Measurements from ENCODE around the gene MOBP.
A peak's percentile ranks its signal among the peaks of the same experiment; 100 is the strongest.
"Not testable (repeated sequence)": the region's sequence is repeated elsewhere in the genome, so short reads cannot be mapped to it uniquely, and the experiment has no call there.

MOBP gene

DNA sequence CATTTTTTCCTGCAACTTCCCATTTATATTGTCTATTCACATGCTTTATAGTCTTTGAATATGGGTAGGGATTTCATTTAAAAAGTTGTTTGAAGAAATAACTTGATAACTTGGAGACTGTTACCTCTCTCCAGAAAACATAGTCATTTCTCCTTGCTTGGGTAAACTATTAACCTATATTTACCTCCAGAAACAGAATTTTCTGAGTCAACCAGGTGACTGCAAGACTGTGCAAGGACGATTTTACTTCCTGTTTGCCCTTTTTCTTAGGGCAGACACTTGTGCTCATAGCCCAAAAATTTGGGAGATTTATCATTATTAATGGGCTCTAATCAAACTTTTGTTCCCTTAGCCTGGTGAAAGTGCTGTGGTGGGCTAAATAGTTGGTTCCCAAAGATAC is 14.3 kb upstream of the MOBP start:
- DNase-seq (ENCODE audit: low read depth), result no peak

DNA sequence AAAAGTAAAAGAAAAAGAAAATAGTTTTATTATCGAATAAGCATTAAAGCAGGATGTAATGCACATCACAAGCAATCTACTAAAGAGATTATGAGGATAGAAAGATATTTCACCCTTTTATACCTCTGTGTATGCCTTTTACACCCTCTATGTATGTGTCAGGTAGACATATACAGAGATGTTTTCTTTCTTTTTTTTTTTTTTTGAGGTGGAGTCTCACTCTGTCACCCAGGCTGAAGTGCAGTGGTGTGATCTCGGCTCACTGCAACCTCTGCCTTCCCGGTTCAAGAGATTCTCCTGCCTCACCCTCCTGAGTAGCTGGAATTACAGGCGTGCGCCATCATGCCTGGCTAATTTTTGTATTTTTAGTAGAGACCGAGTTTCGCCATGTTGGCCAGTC is 13.6 kb upstream of the MOBP start:
- not testable (repeated sequence) for DNase-seq (ENCODE audit: low read depth)

GRCh38 chr3:39454591-39455217 is 12.8 kb upstream of the MOBP start:
- no peak for DNase-seq (ENCODE audit: low read depth)

GRCh38 chr3:39456159-39456558 is 11.3 kb upstream of the MOBP start:
- no peak for DNase-seq (ENCODE audit: low read depth)

DNA sequence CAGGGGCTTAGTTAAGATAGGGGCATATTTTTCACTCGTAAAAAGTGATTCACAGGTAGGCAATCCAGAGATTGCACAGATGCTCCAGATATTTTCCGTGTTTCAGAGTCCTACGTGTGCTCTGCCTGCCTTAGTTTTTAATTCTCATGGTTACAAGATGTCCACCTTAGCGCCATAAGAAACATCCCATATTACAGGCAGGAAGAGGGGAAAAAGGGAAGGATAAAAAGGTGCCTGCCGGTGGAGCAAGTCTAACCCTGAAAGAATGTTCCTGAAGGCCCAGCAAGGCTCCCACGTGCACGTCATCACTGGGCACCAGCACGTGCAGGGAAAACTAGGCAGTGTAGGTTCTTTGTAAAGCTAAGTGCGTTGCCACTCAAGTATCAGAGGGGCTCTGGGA is 10.1 kb upstream of the MOBP start:
- DNase-seq (ENCODE audit: low read depth), result no peak

DNA sequence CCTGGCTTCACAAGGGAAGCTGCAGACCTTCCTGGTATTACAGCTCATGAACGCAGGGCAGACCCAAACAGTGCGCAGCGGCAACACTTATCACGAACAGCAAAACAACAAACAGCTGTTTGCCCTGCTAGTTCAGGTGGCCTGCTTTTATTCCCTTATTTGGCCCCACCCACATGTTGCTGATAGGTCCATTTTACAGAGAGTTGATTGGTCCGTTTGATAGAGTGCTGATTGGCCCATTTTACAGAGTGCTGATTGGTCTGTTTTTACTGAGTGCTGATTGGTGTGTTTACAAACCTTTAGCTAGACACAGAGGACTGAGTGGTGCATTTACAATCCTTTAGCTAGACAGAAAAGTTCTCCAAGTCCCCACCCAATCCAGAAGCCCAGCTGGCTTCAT is 8.9 kb upstream of the MOBP start:
- not testable (repeated sequence) for DNase-seq (ENCODE audit: low read depth)

- DNase-seq (ENCODE audit: low read depth), result no peak
Observed at GRCh38 chr3:39460677-39461076, 6.8 kb upstream of the MOBP start.

- DNase-seq (ENCODE audit: low read depth), result no peak
Observed at GRCh38 chr3:39463269-39463668, 4.2 kb upstream of the MOBP start.

GRCh38 chr3:39466988-39467387 is 492 bp upstream of the MOBP start:
- DNase-seq (ENCODE audit: low read depth), result no peak

DNA sequence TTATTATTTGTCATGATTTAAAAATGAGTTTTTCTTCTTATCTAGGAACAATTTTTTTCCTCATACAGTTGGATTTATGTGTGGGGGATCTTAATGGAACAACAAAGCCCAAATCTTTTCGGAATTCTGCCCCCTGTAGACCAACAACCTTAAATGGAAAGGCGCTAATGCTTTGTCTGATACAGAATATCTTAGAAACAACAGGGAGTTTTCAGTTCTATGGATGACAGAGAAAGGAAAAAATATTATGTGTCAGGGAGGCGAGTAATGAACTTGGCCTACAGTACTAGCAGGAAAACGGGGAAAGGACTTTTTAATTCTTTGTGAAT is 592 bp downstream of the MOBP start:
- no peak for DNase-seq (ENCODE audit: low read depth)

GRCh38 chr3:39469258-39469657 is 1.8 kb downstream of the MOBP start:
- DNase-seq (ENCODE audit: low read depth), result no peak

- no peak for DNase-seq (ENCODE audit: low read depth)
Observed at GRCh38 chr3:39469945-39470344, 2.5 kb downstream of the MOBP start.

DNA sequence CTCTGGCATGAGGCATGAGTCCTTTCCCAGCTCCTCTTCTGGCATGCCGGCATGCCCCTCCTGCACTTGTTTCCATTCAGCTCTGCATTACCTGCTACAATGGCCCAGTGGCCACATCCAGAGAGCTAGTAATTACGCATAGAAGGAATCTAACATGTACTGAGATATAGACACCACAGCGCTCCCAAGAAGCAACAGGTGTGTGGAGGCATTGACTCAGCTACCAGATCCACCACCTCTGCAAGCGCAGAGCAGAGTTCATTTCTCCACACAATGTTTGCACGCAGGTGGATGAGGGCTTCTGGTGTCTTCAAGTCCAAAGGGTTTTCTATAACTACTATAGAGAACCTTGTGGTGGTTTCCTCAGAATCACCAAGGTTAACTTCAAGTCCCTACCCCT is 4.2 kb downstream of the MOBP start:
- DNase-seq (ENCODE audit: low read depth), result no peak

DNA sequence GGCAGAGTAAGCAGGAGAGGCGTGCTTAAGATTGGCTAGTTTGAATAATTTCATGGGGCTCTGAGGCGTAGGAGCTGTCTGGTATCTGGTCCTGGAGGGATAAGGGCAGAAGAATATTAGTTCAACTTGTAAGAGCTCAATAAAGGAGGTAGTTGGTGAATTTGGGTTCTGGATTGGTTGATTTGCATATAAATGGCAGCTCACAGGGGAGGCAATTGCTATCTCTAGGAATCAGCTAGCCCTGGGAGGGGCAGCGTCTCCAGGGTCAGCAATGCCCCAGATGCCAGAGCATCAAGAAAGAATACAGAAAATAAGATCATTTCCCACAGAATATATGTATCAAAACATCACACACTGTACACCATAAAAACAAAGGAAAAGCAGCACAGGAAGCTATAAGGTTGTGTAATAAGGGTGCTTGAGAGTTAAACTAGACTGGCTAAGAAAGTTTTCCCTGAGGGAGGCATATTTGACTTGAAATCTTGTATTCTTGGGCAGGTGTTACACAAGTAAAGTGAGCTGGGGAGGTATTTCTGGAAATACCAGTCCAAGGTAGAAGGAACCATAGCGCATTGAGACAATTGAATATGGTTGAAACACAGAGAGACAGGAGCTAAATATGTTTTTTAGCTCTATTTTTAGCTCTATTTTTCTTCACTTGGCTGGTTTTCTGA is 6.1 kb downstream of the MOBP start:
- no peak for DNase-seq (ENCODE audit: low read depth)

DNA sequence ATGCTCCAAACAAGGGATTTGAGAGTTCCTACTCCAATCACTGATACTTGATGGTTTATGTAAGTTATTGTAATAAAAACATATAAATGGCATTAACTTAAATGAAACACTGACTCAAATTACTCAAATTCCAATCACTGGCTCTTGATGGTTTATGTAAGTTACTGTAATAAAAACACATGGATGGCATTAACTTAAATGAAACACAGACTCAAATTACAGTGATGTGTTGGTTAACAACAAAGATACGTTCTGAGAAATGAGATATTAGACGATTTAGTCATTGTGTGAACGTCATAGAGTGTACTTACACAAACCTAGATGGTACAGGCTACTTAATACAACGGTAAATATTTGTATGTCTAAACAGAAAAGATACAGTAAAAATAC is 6.6 kb downstream of the MOBP start:
- DNase-seq (ENCODE audit: low read depth), result peak; percentile 3

DNA sequence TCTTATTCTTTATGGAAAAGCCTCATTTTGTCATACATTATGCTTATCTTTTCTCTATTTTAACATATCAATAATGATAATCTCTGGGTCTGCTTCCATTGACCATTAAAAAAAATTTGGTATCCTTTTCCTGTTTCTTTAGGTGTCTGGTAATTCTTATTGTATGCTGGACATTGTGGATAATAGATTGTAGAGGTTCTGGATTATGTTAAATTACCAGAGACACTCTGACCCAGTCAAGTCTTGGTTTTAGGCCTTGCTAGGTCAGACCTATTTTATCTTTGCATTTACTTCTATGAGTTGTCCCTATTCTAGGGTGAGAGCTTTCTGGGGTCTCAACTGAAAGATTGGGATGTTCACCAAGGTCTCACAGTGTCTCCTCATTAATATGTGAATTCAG is 9.3 kb downstream of the MOBP start:
- no peak for DNase-seq (ENCODE audit: low read depth)

- no peak for DNase-seq (ENCODE audit: low read depth)
Observed at GRCh38 chr3:39478226-39478625, 10.7 kb downstream of the MOBP start.

- DNase-seq (ENCODE audit: low read depth), result no peak
Observed at GRCh38 chr3:39479701-39480414, 12.4 kb downstream of the MOBP start.

DNA sequence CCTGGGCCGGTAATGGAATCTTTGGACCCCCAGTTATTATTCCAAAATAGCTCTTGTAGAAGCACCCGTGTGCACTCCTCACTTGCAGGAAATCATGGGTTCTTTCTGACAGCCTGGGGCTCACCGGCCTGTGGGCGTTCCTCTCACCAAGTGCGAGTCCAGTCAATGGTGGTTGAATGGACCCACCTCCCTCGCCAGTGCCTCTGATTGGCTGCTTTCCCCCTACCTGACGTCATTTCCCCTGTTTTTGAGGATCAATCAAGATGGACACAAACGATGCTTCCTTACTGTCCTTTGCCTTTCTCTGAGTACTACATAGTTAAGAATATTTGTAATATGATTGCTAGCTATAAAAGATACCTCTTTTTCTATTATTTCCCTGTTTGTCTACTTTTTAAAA is 18.1 kb downstream of the MOBP start:
- no peak for DNase-seq (ENCODE audit: low read depth)

- no peak for DNase-seq (ENCODE audit: low read depth)
Observed at GRCh38 chr3:39491014-39491413, 23.5 kb downstream of the MOBP start.

DNA sequence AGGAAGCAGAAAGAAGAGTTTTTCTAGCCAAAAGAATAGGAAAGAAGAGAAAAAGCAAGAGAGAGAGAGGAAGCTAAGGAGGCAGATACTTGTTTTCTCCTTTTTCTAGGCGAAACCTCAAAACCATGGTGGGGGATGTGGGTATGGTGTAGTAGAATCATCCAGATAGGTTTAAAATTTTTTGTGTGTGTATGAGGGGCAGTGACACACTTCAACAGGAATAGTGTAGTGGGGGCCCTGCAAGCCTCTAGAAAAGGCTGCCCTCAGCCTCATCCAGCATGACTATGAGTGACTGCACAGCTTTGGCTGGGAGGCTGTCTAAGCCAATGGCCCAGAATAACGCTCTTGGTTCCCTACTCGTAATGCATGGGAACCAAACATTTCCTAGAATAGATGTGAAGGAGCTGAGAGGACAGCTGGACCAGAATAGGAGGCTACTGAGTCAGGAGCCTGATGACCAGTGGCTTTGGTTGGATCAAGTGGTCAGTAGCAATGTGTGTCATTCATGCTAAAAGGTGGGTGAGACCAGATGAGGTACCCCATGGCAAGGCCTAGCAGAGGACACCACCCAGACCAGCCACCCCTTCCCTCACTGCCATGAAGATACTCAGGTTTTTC is 24.4 kb downstream of the MOBP start:
- no peak for DNase-seq (ENCODE audit: low read depth)

GRCh38 chr3:39494781-39495180 is 27.3 kb downstream of the MOBP start:
- DNase-seq (ENCODE audit: low read depth), result no peak

GRCh38 chr3:39497753-39498152 is 30.3 kb downstream of the MOBP start:
- no peak for DNase-seq (ENCODE audit: low read depth)
